GM21723 (cell line): Measurements from ENCODE around the gene NTN1.

Experiments used
- ATAC-seq: cut with Tn5 transposase; IDR thresholded peaks from one replicate; pipeline ENCODE4 v1.9.1; 2021; ENCODE audit warnings: mild to moderate bottlenecking, moderate library complexity; ENCODE audit not compliant: unreplicated experiment

Gene NTN1

DNA sequence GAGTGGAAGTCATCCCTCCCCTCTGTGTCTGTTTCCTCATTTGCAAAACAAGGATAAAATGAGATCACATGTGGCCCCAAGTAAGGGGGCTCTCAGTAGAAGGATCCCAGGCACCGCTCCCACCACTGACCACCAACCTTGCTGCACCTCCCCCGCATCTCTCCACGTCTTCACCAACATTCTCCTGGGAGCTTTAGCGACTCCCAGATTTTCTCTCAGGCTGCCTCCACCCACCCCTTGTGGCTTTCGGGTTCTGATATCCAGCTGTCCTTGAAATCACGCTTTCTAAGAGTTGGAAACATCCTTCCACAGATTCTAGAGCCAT is 16.4 kb upstream of the NTN1 start:
- no peak for ATAC-seq

GRCh38 chr17:9006175-9006767 is 15.0 kb upstream of the NTN1 start:
- no peak for ATAC-seq

GRCh38 chr17:9007052-9007714 is 14.1 kb upstream of the NTN1 start:
- no peak for ATAC-seq

DNA sequence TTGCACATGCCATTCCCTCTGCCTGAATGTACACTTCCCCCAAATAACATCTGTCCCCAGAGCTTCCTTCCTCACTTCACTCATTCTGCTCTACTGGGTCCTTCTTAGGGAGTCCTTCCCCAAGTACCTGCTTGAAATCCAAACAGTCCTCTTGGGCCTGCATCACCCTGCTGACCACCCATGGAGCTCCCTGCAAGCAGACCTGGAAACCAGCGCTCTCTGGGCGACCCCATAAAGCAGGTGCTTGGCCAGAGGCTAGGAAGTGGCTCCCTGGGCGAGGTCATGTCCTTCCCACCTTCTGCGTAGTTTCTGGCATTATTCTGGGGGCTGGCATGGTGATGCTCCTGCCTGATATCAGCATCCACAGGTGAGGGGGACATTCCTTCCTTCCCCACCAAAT is 12.2 kb upstream of the NTN1 start:
- no peak for ATAC-seq

GRCh38 chr17:9009737-9010136 is 11.6 kb upstream of the NTN1 start:
- no peak for ATAC-seq

- ATAC-seq, result no peak
These were observed 10.3 kb upstream of the NTN1 start for GRCh38 chr17:9011001-9011400.

DNA sequence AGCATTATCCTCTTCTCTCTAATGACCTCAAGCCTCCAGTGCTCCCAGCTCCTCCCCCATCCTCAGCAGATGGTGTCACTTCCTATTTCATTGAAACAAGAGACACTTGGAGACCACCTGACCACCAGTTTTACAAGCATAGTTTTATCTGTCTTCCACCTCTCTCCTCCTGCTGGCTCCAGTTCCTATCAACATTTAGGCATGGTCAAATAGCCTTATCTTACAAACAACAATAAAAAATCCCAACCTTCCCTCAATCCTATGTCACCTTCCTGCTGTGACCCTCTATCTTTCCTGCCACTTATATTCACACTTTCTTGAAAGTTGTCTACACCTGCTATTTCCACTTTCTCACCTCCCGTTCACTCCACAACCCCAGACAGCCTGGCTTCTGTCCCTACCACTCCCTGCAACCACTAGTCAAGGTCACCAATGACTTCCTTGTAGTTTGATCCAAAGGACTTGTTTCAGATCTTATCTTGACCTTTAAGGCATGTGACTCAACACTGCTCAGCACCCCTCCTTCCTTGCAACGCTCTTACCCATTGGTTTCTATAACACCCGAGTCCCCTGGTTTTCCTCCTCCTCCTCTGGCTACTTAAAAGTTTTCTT is 4.3 kb upstream of the NTN1 start:
- no peak for ATAC-seq

DNA sequence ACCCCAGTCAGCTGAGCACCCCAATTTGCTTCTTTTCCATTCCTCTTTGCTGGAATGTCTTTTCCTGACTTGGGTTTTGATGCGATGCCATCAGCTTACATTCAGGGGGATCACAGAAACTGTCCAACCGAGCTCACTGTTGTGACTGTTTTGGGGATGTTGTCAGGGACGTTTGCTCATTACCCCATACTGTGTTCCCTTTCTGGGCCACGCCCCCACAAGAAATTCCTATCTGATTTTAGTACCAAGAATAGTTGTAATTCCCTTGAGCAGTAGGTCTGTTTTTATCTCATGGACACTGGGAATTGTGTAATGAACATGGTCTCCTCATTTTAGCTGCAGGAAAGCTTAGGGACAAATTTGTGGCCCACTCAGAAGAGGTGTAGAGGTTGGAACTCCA is 2.6 kb upstream of the NTN1 start:
- no peak for ATAC-seq

GRCh38 chr17:9020096-9020823 is 1.1 kb upstream of the NTN1 start:
- ATAC-seq, result peak; percentile 24

DNA sequence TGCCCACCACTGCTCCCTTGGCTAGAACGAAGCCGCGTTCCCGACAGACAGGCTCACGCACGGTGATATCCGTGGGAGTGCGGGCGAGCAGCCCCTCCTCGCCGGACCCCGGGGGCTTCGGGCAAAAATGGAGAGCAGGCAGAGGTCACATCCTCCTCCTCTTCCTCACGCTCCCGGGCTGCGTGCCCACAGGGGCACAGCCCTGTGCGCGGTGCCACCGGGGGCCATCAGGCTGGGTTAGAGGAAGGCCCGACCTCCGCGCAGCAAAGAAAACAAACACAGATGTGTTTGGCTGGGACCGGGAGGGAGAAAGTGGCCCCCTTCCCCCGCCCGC is 519 bp upstream of the NTN1 start:
- ATAC-seq, result no peak

- peak; percentile 17 for ATAC-seq
These were observed 772 bp downstream of the NTN1 start for GRCh38 chr17:9021992-9022572.

DNA sequence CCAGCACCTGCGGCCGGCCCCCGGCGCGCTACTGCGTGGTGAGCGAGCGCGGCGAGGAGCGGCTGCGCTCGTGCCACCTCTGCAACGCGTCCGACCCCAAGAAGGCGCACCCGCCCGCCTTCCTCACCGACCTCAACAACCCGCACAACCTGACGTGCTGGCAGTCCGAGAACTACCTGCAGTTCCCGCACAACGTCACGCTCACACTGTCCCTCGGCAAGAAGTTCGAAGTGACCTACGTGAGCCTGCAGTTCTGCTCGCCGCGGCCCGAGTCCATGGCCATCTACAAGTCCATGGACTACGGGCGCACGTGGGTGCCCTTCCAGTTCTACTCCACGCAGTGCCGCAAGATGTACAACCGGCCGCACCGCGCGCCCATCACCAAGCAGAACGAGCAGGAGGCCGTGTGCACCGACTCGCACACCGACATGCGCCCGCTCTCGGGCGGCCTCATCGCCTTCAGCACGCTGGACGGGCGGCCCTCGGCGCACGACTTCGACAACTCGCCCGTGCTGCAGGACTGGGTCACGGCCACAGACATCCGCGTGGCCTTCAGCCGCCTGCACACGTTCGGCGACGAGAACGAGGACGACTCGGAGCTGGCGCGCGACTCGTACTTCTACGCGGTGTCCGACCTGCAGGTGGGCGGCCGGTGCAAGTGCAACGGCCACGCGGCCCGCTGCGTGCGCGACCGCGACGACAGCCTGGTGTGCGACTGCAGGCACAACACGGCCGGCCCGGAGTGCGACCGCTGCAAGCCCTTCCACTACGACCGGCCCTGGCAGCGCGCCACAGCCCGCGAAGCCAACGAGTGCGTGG is 1.5 kb downstream of the NTN1 start:
- no peak for ATAC-seq

- ATAC-seq, result no peak
These were observed 2.3 kb downstream of the NTN1 start for GRCh38 chr17:9023392-9024218.

GRCh38 chr17:9024497-9024896 is 3.2 kb downstream of the NTN1 start:
- ATAC-seq, result no peak

DNA sequence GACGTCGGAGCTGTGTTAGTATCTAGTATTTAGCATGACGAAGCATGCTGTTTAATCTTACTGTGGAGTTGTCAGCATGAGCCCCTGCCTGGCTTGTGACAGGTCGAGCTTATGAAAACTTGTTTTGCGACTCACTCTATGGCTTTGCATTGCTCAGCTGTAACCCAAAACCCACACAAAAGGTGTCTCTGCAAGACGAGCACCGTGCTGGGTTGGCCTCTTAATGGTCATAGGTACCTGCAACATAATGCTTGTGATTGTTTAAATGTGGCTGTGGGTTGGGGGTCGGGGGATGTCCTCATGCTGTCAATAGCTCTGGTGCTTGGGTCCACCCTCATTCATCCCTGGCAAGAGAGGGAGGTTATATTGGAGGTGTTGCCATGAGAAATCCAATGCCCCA is 5.4 kb downstream of the NTN1 start:
- no peak for ATAC-seq

GRCh38 chr17:9028202-9028987 is 7.1 kb downstream of the NTN1 start:
- ATAC-seq, result no peak

DNA sequence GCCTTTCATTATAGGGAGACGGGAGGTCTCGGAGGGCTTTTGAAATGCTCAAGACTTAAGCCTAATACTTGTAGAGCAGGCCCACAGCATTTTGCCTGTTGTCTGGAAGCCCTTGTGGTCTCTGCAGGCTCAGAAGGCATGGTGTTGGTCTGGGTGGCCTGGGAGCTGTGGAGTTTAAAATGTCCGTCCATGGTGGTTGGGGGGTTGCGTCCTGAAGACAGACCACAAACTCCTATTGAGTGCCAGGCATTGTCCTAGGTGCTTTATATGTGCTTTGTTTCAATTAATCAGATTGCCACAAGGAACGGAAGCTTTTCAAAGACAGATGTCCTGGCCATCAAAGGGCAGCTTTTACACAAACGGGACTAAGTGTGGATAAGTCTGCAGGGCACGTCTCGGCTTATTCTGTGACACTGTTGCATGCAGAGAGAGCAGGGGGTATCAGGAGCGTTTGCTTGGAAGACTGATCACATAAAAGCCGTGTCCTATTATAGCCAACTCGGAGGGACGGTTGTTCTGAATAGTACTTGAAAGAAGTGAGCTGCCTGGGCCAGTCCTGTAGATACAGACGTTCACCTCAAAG is 7.8 kb downstream of the NTN1 start:
- ATAC-seq, result no peak

DNA sequence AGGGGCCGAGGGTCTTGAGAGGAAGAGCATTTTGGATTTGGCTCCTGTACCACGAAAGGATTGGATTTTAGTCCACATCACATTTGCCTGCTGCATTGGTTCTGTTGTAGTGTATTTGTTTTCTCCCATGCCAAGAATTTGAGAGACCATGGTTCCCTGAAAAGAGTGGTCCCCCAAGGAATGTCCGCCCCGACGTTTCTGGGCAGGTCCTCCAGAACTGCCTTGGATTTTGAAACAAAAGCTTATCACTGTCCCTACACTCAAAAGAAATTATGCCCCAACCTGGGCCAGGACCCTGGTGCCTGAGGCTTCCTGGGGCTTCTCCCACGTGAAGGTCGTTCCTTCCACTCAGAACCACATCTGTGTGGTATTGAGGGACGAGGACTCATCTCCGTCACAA is 10.8 kb downstream of the NTN1 start:
- no peak for ATAC-seq

DNA sequence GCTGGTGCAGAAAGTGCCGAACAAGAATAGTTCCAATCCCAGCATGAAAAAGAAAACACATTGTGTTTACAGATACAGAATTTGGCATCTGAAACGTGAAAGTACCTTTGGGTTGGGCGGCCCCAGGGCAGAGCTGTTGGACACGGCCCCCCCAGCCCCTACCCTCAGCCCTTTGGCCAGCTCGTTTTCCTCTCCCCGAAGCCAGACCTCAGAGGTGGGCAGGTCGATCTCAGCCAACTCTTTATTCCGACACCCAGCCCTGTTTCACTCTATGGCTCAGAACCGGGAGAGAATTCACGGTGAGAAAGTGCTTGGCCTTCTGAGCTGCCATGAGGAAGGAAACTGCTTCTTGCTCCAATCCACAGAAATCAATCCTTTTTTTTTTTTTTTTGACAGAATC is 11.3 kb downstream of the NTN1 start:
- no peak for ATAC-seq
